ENCODE data around the gene SMAP1. TPM values are rescaled to one million over a fixed set of nuclear protein-coding genes. Genes with fewer than 3 reads are reported as not detected.

Gene SMAP1
- total RNA-seq, 2 experiments from 2014 or later: 24.8 to 31.5 TPM

DNA sequence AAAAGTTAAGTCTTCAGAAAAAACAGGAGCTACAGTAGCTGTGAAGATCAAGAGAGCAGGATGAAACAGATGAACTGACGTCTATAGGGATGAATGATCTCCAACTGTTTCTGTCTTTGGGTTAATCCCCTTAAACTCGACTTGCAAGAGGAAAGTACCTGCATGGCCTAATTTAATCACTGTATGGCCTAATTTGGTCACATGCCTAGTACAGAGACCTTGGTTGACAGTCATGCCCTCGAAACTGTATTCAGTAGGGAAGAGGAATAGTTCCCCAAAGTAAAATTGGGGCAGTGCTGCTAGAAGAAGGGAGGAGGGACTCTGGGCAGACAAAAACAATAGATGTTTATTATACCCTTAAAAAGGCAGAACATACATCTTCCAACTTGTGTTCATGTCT lies 10.0 kb upstream of the SMAP1 start:
- intact Hi-C loops (cut with DNase I, micrococcal nuclease): no loop called here
- Mint-ChIP-seq H3K27me3 (no peaks in the 10 kb centered on the region), H3K4me3 (no peak overlapping the region), H3K4me1 (no peaks in the 10 kb centered on the region), H3K36me3 (ENCODE audit: low read depth) (no peaks in the 10 kb centered on the region), H3K9me3 (ENCODE audit: low read depth) (no peaks in the 10 kb centered on the region), H3K27ac (no peak overlapping the region)
- no peak for ATAC-seq
- ChIA-PET CTCF (interaction anchor here (0.7 kb wide), 1 partner anchor 21 kb away, joined by 3 read pairs; no protein-coding TSS in a partner anchor), POLR2A (no interaction called here)
- DNase-seq: no peak

DNA sequence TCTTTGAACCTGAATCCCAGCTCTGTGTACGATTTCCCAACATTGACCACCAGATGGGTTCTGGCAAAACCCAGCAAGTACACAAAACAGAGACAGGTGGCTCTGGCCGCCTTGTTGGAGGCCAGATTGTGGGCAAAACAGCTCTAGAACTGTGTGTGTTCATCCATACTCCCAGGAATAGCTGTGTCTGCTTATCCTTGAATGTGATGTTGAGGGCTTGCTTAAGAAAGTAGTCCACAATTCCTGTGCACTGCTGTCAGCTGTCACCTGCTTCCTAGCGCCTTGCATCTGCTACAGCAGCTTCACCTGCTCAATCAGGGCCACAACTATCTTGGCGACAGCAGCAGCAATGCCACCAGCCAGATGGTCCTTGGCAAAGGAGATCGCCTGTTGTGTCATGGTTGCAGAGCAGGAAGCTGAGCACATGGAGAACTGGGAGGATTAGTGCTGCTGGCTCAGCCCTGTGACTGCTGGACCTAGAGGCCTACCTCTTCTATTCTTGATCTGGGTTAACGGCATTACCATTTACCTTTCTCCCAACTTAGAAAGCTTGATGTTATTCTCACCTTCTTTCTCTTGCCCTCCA lies 3.7 kb upstream of the SMAP1 start:
- Mint-ChIP-seq H3K27ac (no peak overlapping the region), H3K27me3 (no peaks in the 10 kb centered on the region), H3K9me3 (ENCODE audit: low read depth) (no peaks in the 10 kb centered on the region), H3K4me3 (no peak overlapping the region), H3K36me3 (ENCODE audit: low read depth) (peaks cover 3% of the 10 kb centered on the region), H3K4me1 (peaks cover 16% of the 10 kb centered on the region)
- POLR2A ChIA-PET: no interaction called here
- intact Hi-C loops (cut with DNase I, micrococcal nuclease): loop anchor here in 1 of 2 experiments (10.0 kb wide), 1 partner anchor 869 kb away; the partner anchor contains the start of gene LMBRD1
- CTCF ChIA-PET: interaction anchor here (10.5 kb wide), 1 partner anchor 23 kb away, joined by 63 read pairs; no protein-coding TSS in a partner anchor
- DNase-seq: no peak
- no peak for ATAC-seq

DNA sequence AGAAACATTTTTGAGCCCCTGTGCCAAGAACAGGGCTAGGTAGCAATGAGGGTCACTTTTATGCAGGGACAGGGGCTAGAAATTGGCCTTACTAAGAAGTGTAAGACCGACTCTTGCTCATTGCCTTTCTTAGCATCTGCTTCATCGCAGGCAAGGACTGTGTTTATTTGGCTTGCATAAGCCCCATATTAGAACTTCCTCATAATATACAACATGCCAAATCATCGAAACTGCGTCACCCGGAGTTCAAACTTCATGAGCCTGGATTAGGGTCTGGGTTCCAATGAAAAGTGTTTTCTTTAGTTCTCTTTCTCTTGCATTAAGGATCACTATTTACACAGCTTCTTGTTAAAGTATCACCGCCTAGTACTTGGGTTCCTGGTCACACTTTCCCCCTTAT lies 977 bp upstream of the SMAP1 start:
- peaks cover 7% of the 10 kb centered on the region for H3K36me3 Mint-ChIP-seq (ENCODE audit: low read depth)
- CTCF ChIA-PET: interaction anchor here (0.5 to 10.5 kb wide), 4 partner anchors 16 to 146 kb away, joined by 3 to 63 read pairs (median 4); no protein-coding TSS in a partner anchor
- H3K4me3 Mint-ChIP-seq: peak overlapping the region; percentile 95
- ATAC-seq: no peak
- no peaks in the 10 kb centered on the region for H3K9me3 Mint-ChIP-seq (ENCODE audit: low read depth)
- H3K4me1 Mint-ChIP-seq: peaks cover 42% of the 10 kb centered on the region
- intact Hi-C loops (cut with DNase I, micrococcal nuclease): loop anchor here (1.0 to 10.0 kb wide), 8 partner anchors 15 to 872 kb away; partner anchors contain the start of genes FAM135A (in 2 of the 2), LMBRD1 (in 1 of the 2), OGFRL1 (in 1 of the 2) and SDHAF4 (in 1 of the 2)
- peak overlapping the region; percentile 94 for H3K27ac Mint-ChIP-seq
- no peak for DNase-seq
- POLR2A ChIA-PET: no interaction called here
- H3K27me3 Mint-ChIP-seq: no peaks in the 10 kb centered on the region

DNA sequence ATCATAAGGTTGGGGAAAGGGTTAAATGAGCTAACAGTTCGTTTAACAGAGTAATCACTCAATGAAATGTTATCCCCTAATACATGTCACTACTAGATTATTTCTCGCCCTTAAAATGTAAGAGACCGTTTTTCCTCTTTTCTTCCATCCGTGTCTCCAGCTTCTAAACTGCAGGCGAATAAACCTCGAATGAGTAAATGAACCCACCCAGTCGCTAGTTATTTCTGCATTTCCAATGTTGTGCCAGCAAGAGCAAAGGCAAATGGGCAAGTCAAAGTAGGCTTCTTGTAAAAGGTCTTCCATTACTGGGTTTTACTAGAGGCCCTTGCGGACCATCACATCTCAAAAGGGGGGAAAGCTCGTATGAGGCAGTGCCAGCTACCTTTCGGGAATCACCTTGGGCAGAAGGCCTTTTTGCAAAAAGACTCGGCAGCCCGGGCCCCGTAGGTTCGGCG lies 400 bp upstream of the SMAP1 start:
- H3K36me3 Mint-ChIP-seq (ENCODE audit: low read depth): peaks cover 7% of the 10 kb centered on the region
- no peak for DNase-seq
- ChIA-PET CTCF (interaction anchor here (0.7 to 10.5 kb wide), 9 partner anchors 17 to 254 kb away, joined by 3 to 63 read pairs (median 4); partner anchors contain the start of genes FAM135A and SDHAF4), POLR2A (interaction anchor here (0.6 kb wide), 1 partner anchor 231 kb away, joined by 3 read pairs; no protein-coding TSS in a partner anchor)
- peak overlapping the region; percentile 94 for H3K27ac Mint-ChIP-seq
- ATAC-seq: no peak
- intact Hi-C loops (cut with DNase I, micrococcal nuclease): loop anchor here (1.0 to 10.0 kb wide), 8 partner anchors 16 to 872 kb away; partner anchors contain the start of genes FAM135A (in 2 of the 2), LMBRD1 (in 1 of the 2), OGFRL1 (in 1 of the 2) and SDHAF4 (in 1 of the 2)
- H3K27me3 Mint-ChIP-seq: no peaks in the 10 kb centered on the region
- H3K9me3 Mint-ChIP-seq (ENCODE audit: low read depth): no peaks in the 10 kb centered on the region
- peak overlapping the region; percentile 95 for H3K4me3 Mint-ChIP-seq
- H3K4me1 Mint-ChIP-seq: peaks cover 47% of the 10 kb centered on the region

DNA sequence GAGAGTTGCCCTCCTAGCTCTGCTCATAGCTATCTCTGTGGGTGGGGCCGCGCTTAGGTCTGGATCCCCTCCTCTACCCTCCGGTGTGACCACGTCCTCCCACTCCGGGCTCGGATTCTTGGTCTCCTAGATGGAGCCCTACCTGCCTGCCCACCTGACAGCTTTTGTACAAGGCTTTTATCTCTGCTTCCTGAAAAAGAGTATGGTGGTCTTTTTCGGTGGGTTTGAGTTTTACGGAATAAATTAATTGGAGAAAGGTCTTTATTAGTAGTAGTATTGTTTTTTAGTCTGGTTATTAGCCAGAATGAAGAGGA lies 773 bp downstream of the SMAP1 start:
- peaks cover 7% of the 10 kb centered on the region for H3K36me3 Mint-ChIP-seq (ENCODE audit: low read depth)
- CTCF ChIA-PET: interaction anchor here (0.5 to 10.5 kb wide), 7 partner anchors 18 to 801 kb away, joined by 3 to 63 read pairs (median 4); partner anchors contain the start of genes FAM135A and SDHAF4
- peak overlapping the region; percentile 95 for H3K4me3 Mint-ChIP-seq
- intact Hi-C loops (cut with DNase I, micrococcal nuclease): loop anchor here (2.0 to 10.0 kb wide), 3 partner anchors 102 to 874 kb away; partner anchors contain the start of genes FAM135A (in 1 of the 2), LMBRD1 (in 1 of the 2) and SDHAF4 (in 1 of the 2)
- DNase-seq (no peak), ATAC-seq (no peak)
- peak overlapping the region; percentile 88 for H3K27ac Mint-ChIP-seq
- POLR2A ChIA-PET: interaction anchor here (0.6 kb wide), 1 partner anchor 9 kb away, joined by 4 read pairs; no protein-coding TSS in a partner anchor
- H3K9me3 Mint-ChIP-seq (ENCODE audit: low read depth): no peaks in the 10 kb centered on the region
- H3K27me3 Mint-ChIP-seq: no peaks in the 10 kb centered on the region
- peaks cover 58% of the 10 kb centered on the region for H3K4me1 Mint-ChIP-seq

DNA sequence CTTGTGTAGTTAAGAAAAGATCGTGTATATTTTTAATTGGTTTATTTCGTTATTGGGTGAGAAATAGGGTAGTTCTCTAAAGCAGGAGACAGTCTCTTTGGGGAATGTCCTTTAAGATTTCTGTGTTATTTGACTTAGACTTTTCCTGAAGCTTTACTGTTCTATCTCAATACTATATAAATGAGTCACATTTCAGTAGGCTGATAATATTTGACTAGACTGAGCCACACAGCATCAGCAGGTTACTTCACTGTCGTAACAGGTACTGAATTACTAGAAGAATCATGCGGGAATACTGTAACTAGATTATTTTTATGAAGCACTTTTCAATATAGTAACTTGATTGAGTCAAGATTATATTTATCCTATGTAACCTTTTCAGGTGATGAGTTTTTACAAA lies 1.4 kb downstream of the SMAP1 start:
- intact Hi-C loops (cut with DNase I, micrococcal nuclease): loop anchor here (2.0 to 10.0 kb wide), 3 partner anchors 102 to 874 kb away; partner anchors contain the start of genes FAM135A (in 1 of the 2), LMBRD1 (in 1 of the 2) and SDHAF4 (in 1 of the 2)
- H3K4me1 Mint-ChIP-seq: peaks cover 64% of the 10 kb centered on the region
- POLR2A ChIA-PET: no interaction called here
- H3K9me3 Mint-ChIP-seq (ENCODE audit: low read depth): no peaks in the 10 kb centered on the region
- peaks cover 7% of the 10 kb centered on the region for H3K36me3 Mint-ChIP-seq (ENCODE audit: low read depth)
- CTCF ChIA-PET: interaction anchor here (2.3 to 10.5 kb wide), 2 partner anchors 18 to 103 kb away, joined by 5 to 63 read pairs; partner anchors contain the start of gene SDHAF4
- H3K27me3 Mint-ChIP-seq: no peaks in the 10 kb centered on the region
- H3K4me3 Mint-ChIP-seq: peak overlapping the region; percentile 95
- DNase-seq: peak; percentile 12
- peak; percentile 17 for ATAC-seq
- peak overlapping the region; percentile 88 for H3K27ac Mint-ChIP-seq

DNA sequence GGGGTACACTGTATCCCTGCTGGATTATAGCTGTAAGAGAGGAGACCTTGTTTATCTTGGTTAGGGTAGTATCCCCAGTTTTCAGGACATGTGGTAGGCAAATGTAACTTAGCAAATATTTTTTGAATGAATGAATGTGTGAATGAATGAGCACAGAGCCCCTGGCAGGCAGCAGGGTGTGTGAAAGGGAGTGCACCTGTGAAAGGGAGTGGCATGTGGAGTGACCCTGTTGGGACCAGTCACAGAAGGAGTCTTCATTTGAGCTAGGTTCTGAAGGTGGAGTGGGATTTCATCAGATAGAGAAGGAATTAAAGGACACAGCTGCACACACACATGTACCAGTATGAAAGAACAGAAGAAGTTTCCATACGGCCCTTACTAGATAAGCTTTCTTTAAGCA lies 4.9 kb downstream of the SMAP1 start:
- no peaks in the 10 kb centered on the region for H3K9me3 Mint-ChIP-seq (ENCODE audit: low read depth)
- no peaks in the 10 kb centered on the region for H3K27me3 Mint-ChIP-seq
- H3K36me3 Mint-ChIP-seq (ENCODE audit: low read depth): peaks cover 9% of the 10 kb centered on the region
- DNase-seq: no peak
- no peak overlapping the region for H3K4me3 Mint-ChIP-seq
- POLR2A ChIA-PET: no interaction called here
- intact Hi-C loops (cut with DNase I, micrococcal nuclease): no loop called here
- CTCF ChIA-PET: interaction anchor here (0.6 to 10.5 kb wide), 4 partner anchors 14 to 254 kb away, joined by 3 to 63 read pairs (median 4); no protein-coding TSS in a partner anchor
- ATAC-seq: no peak
- peak overlapping the region; percentile 5 for H3K27ac Mint-ChIP-seq
- peaks cover 68% of the 10 kb centered on the region for H3K4me1 Mint-ChIP-seq

DNA sequence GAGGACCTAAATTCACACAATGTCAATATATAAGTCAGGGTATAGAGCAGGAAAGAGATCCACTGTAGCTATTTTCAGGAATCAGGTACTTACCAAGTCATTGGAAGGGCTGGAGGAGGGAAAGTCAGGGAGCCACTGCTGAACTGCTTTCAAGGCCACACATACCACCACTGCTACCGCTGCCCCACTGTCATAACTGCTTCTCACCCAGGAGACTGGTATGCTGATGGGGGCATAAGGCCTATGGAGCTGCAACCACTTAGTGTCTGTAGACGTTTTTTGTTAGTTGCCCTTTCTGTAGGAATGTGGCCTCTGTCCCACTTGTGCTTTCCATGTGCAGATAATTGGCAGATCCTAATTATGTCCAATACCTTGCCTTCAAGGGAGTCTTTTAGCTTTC lies 5.4 kb downstream of the SMAP1 start:
- no peak for DNase-seq
- intact Hi-C loops (cut with DNase I, micrococcal nuclease): no loop called here
- Mint-ChIP-seq H3K4me1 (peaks cover 68% of the 10 kb centered on the region), H3K9me3 (ENCODE audit: low read depth) (no peaks in the 10 kb centered on the region), H3K36me3 (ENCODE audit: low read depth) (peaks cover 9% of the 10 kb centered on the region), H3K27ac (peak overlapping the region; percentile 51), H3K4me3 (no peak overlapping the region), H3K27me3 (no peaks in the 10 kb centered on the region)
- POLR2A ChIA-PET: no interaction called here
- CTCF ChIA-PET: interaction anchor here (0.8 to 10.5 kb wide), 2 partner anchors 14 to 34 kb away, joined by 4 to 63 read pairs; no protein-coding TSS in a partner anchor
- ATAC-seq: no peak

DNA sequence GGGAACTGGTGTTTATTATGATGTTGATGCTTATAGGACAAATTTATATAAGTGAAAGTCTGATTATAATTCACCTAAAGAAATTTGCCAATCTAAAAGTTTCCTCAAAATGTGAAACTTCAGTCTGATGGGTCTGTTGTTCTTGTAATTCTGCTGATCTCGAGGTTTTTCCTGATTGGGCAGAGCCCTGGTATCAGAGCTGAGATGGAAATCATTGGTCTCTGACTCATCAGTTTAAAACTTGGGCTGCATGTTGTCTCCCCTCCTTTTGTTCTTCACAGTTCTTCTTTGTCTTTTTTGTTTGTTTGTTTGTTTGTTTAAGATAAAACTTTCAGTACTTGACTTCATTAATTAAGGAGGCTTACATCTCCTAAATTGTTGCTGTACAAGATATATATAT lies 5.9 kb downstream of the SMAP1 start:
- Mint-ChIP-seq H3K9me3 (ENCODE audit: low read depth) (no peaks in the 10 kb centered on the region), H3K4me3 (no peak overlapping the region), H3K4me1 (peaks cover 66% of the 10 kb centered on the region), H3K27ac (peak overlapping the region; percentile 19), H3K36me3 (ENCODE audit: low read depth) (peaks cover 7% of the 10 kb centered on the region), H3K27me3 (no peaks in the 10 kb centered on the region)
- POLR2A ChIA-PET: no interaction called here
- CTCF ChIA-PET: interaction anchor here (10.5 kb wide), 1 partner anchor 13 kb away, joined by 63 read pairs; no protein-coding TSS in a partner anchor
- ATAC-seq (peak; percentile 66), DNase-seq (peak; percentile 19)
- intact Hi-C loops (cut with DNase I, micrococcal nuclease): no loop called here

DNA sequence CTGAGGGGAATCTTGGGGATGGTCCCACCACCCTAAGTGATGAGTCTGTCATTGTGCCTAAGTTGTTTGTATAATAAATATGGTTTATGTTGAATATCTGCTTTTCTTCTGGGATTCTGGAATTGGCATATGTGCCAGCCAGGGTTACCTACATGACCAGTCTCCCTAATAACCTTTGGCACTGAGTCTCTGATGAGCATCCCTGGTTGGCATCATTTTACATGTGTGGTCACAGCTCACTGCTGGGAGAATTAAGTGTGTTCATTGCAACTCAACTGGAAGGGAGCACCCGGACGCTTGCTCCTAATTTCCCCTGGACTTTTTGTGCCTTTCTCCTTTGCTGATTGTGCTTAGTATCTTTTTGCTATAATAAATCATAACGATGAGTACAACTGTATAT lies 8.1 kb downstream of the SMAP1 start:
- no peak overlapping the region for H3K27ac Mint-ChIP-seq
- ATAC-seq: no peak
- H3K4me1 Mint-ChIP-seq: peaks cover 46% of the 10 kb centered on the region
- H3K36me3 Mint-ChIP-seq (ENCODE audit: low read depth): peaks cover 3% of the 10 kb centered on the region
- no peaks in the 10 kb centered on the region for H3K9me3 Mint-ChIP-seq (ENCODE audit: low read depth)
- no peaks in the 10 kb centered on the region for H3K27me3 Mint-ChIP-seq
- no peak overlapping the region for H3K4me3 Mint-ChIP-seq
- POLR2A ChIA-PET: no interaction called here
- DNase-seq: no peak
- CTCF ChIA-PET: no interaction called here
- intact Hi-C loops (cut with DNase I, micrococcal nuclease): no loop called here

DNA sequence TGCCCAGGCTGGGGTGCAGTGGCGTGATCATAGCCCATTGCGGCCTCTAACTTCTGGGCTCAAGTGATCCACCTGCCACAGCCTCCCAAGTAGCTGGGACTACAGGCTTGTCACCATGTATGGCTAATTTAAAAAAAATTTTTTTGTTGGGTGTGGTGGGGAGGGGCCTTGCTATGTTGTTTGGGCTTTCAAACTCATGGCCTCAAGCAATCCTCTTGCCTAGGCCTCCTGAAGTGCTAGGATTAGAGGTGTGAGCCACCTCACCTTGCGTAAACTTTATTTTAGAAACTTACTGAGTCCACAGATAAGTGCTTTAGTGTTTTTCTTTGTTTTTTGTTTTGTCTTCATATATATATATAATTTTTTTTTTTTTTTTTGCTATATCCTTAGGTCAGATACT lies 9.1 kb downstream of the SMAP1 start:
- intact Hi-C loops (cut with DNase I, micrococcal nuclease): no loop called here
- Mint-ChIP-seq H3K36me3 (ENCODE audit: low read depth) (peaks cover 3% of the 10 kb centered on the region), H3K4me3 (no peak overlapping the region), H3K27me3 (no peaks in the 10 kb centered on the region), H3K27ac (no peak overlapping the region), H3K9me3 (ENCODE audit: low read depth) (no peaks in the 10 kb centered on the region), H3K4me1 (peaks cover 41% of the 10 kb centered on the region)
- ATAC-seq (no peak), DNase-seq (no peak)
- CTCF ChIA-PET: interaction anchor here (2.4 kb wide), 1 partner anchor 10 kb away, joined by 9 read pairs; no protein-coding TSS in a partner anchor
- POLR2A ChIA-PET: no interaction called here

Measured in activated CD4-positive, alpha-beta T cell treated with anti-CD3 and anti-CD28 coated beads for 36 hours (primary cell).